B cell (primary cell): ENCODE results near the gene LRRC74B. TPM values are rescaled to one million over a fixed set of nuclear protein-coding genes. Genes with fewer than 3 reads are reported as not detected.

Experiments used
- ATAC-seq: fragments of 200-7000 bp; cut with Tn5 transposase; one replicate; pipeline ENCODE4 v1.10.0; 2021; ENCODE audit warnings: low read depth, mild to moderate bottlenecking, moderate number of reproducible peaks, moderate library complexity
- CTCF ChIA-PET: fragments of 350-600 bp; sonication (Branson Sonifier 250); formaldehyde crosslinking; loops from one replicate; lab custom pipeline; 2021; ENCODE audit warnings: antibody characterized with exemption, inconsistent platforms; lab: Charles Lee
- POLR2A ChIA-PET: fragments of 350-600 bp; sonication (Branson Sonifier 250); formaldehyde crosslinking; loops from one replicate; lab custom pipeline; 2021; ENCODE audit warnings: antibody characterized with exemption; lab: Charles Lee
- DNase-seq: peaks from one replicate; pipeline ENCODE4 v3.0.0; 2013
- H2AFZ ChIP-seq: 2 replicates; pipeline ENCODE4 v1.6.1; 2012; ENCODE audit warnings: mild to moderate bottlenecking, low read depth, low read length; ENCODE audit not compliant: insufficient read depth, poor library complexity, severe bottlenecking
- H3K27ac ChIP-seq, 2 donors: 1 replicate in 1 of 2; 2 replicates in 1 of 2; pipeline ENCODE4 v1.5.1; 2012 to 2013; ENCODE audit warnings: low read length in 2 of 2, mild to moderate bottlenecking in 2 of 2, moderate library complexity in 1 of 2
- H3K27me3 ChIP-seq, 4 experiments: fragments of 200-600 bp in 1 of 4; sonication (generic) in 1 of 4; replicated peaks in 1 of 4; 1 replicate in 2 of 4; 2 replicates in 2 of 4; pipeline versions ENCODE4 v1.6.1 to v1.7.0; 2013 to 2016; ENCODE audit warnings: low read length in 3 of 4, mild to moderate bottlenecking in 2 of 4, mixed read lengths in 1 of 4, moderate library complexity in 1 of 4; ENCODE audit not compliant: insufficient read depth in 4 of 4, control insufficient read depth in 3 of 4; ENCODE audit errors: control extremely low read depth in 1 of 4
- H3K36me3 ChIP-seq, 2 experiments: replicated peaks in 1 of 2; 1 replicate in 1 of 2; 2 replicates in 1 of 2; pipeline versions ENCODE4 v1.6.1 to v1.7.1; 2013; ENCODE audit warnings: low read length in 1 of 2; ENCODE audit not compliant: insufficient read depth in 2 of 2, control insufficient read depth in 1 of 2; ENCODE audit errors: control extremely low read depth in 1 of 2, extremely low read depth in 1 of 2
- H3K4me1 ChIP-seq, 2 donors: fragments of 200-600 bp in 1 of 2; sonication (generic) in 1 of 2; 1 replicate in 1 of 2; 2 replicates in 1 of 2; pipeline versions ENCODE4 v1.5.1 to v1.6.1; 2013 to 2017; ENCODE audit warnings: low read length in 2 of 2; ENCODE audit not compliant: control insufficient read depth in 2 of 2, insufficient read depth in 2 of 2
- H3K4me2 ChIP-seq: replicated peaks from 2 replicates; pipeline ENCODE3; 2012; ENCODE audit warnings: mild to moderate bottlenecking, low read depth, low read length; ENCODE audit not compliant: poor library complexity, severe bottlenecking
- H3K4me3 ChIP-seq, 5 experiments: fragments of 200-600 bp in 1 of 5; sonication (generic) in 1 of 5; 1 replicate in 3 of 5; 2 replicates in 2 of 5; pipeline versions ENCODE4 v1.5.1 to v1.7.0; 2011 to 2016; ENCODE audit warnings: low read length in 4 of 5, mild to moderate bottlenecking in 4 of 5, low read depth in 2 of 5, control low read depth in 1 of 5, moderate library complexity in 1 of 5; ENCODE audit not compliant: insufficient read depth in 1 of 5; ENCODE audit errors: control extremely low read depth in 1 of 5, extremely low read depth in 1 of 5
- H3K79me2 ChIP-seq: fragments of 200-600 bp; sonication (generic); one replicate; pipeline ENCODE4 v1.6.0; 2016; ENCODE audit warnings: low read length; ENCODE audit not compliant: control insufficient read depth, insufficient read depth
- H3K9ac ChIP-seq: fragments of 200-600 bp; sonication (generic); 2 replicates; pipeline ENCODE4 v1.6.1; 2017; ENCODE audit warnings: mild to moderate bottlenecking, low read length, moderate library complexity
- H3K9me3 ChIP-seq, 3 donors: one replicate each; pipeline versions ENCODE4 v1.6.1 to v1.7.1; 2013; ENCODE audit warnings: low read length in 2 of 3; ENCODE audit not compliant: control insufficient read depth in 2 of 3, insufficient read depth in 1 of 3; ENCODE audit errors: control extremely low read depth in 1 of 3
- H4K20me1 ChIP-seq: 2 replicates; pipeline ENCODE4 v1.6.0; 2012; ENCODE audit warnings: mild to moderate bottlenecking, low read length; ENCODE audit not compliant: insufficient read depth, control insufficient read depth, poor library complexity, severe bottlenecking
- H3K27ac Mint-ChIP-seq: one replicate; pipeline ENCODE4 v1.8.0; 2021; ENCODE audit warnings: mixed read lengths
- H3K27me3 Mint-ChIP-seq: one replicate; pipeline ENCODE4 v1.8.0; 2021; ENCODE audit warnings: mixed read lengths
- H3K4me1 Mint-ChIP-seq: one replicate; pipeline ENCODE4 v1.8.0; 2021; ENCODE audit warnings: mixed read lengths
- H3K4me3 Mint-ChIP-seq: one replicate; pipeline ENCODE4 v1.8.0; 2021; ENCODE audit warnings: mixed read lengths
- H3K9me3 Mint-ChIP-seq: one replicate; pipeline ENCODE4 v1.8.0; 2022; ENCODE audit warnings: mixed read lengths; ENCODE audit not compliant: insufficient read depth
- CTCF ChIP-seq: fragments of 200-600 bp; IDR thresholded peaks from one replicate; pipeline ENCODE4 v1.8.0; 2022; ENCODE audit warnings: antibody characterized with exemption, mild to moderate bottlenecking
- EZH2 ChIP-seq: IDR thresholded peaks from 2 replicates; pipeline ENCODE4 v1.6.1; 2012; ENCODE audit warnings: borderline replicate concordance, low read depth, mild to moderate bottlenecking, moderate library complexity, low read length; ENCODE audit not compliant: insufficient read depth, poor library complexity, severe bottlenecking
- WGBS: methylation state at CpG from one replicate; pipeline ENCODE4 v1.1.5; 2013; ENCODE audit warnings: missing lambda C conversion rate; ENCODE audit not compliant: insufficient coverage; 5-methylcytosine and 5-hydroxymethylcytosine counted together
- intact Hi-C: fragments of 100-400 bp; cut with micrococcal nuclease; formaldehyde crosslinking; loops from one replicate; pipeline ENCODE4 v1.10.0; 2022
- polyA plus RNA-seq: library from polyadenylated mRNA; depleted of rRNA; stranded (reverse); fragments of >200 nt; gene quantifications from 2 replicates; pipeline ENCODE4 v1.2.3, GENCODE V29; 2012
- small RNA-seq: library from RNA; depleted of rRNA; stranded (forward); fragments of <200 nt; gene quantifications from one replicate; pipeline ENCODE3, GENCODE V24; 2012; ENCODE audit warnings: low replicate concordance, low read depth; ENCODE audit not compliant: insufficient read length
- total RNA-seq, 2 donors: library from RNA; stranded (reverse); fragments of 120-200 nt in 1 of 2; gene quantifications; 1 replicate in 1 of 2; 2 replicates in 1 of 2; pipeline versions ENCODE4 v1.2.3 to v1.2.4, GENCODE V29; 2013 to 2022

Gene LRRC74B
- total and polyA plus RNA-seq, 2 donors (not counting 1 experiment from before 2014, with no cell fraction given): 0.01 to 0.17 TPM

GRCh38 chr22:21108379-21109115, 62.8 kb downstream of the LRRC74B start:
- H3K4me3 ChIP-seq: no peak overlapping the region
- Mint-ChIP-seq H3K4me3 (no peak overlapping the region), H3K27ac (no peak overlapping the region), H3K4me1 (no peaks in the 10 kb centered on the region), H3K27me3 (peaks cover 24% of the 10 kb centered on the region), H3K9me3 (no peaks in the 10 kb centered on the region)
- no peak overlapping the region for H2AFZ ChIP-seq
- ChIA-PET CTCF (no interaction called here), POLR2A (no interaction called here)
- TF ChIP-seq CTCF (no peak), EZH2 (no peak)
- H3K27ac ChIP-seq: no peak overlapping the region
- no peak overlapping the region for H3K9ac ChIP-seq
- no peaks in the 10 kb centered on the region for H4K20me1 ChIP-seq
- WGBS: no CpG with 5 or more reads among the region's 4 CpGs
- ATAC-seq (no peak), DNase-seq (no peak)
- no peaks in the 10 kb centered on the region for H3K4me1 ChIP-seq
- intact Hi-C loops: no loop called here
- no peaks in the 10 kb centered on the region for H3K36me3 ChIP-seq
- peaks cover 0 to 6% (median 2%) of the 10 kb centered on the region in 4 experiments for H3K27me3 ChIP-seq
- no peaks in the 10 kb centered on the region for H3K9me3 ChIP-seq
- H3K79me2 ChIP-seq: no peaks in the 10 kb centered on the region
- H3K4me2 ChIP-seq: no peak overlapping the region

Small RNA genes lying within 50 kb of the gene (small RNA-seq; reads per million reads assigned to genes)
- gene MIR649: not detected

Other genes starting within 250 kb of the LRRC74B start
- 149 and 156 TPM in 2 replicates for gene PI4KA, start 187.1 kb upstream of the LRRC74B start, total RNA-seq
- 64.9 and 85.9 TPM in 2 replicates for gene PI4KA, start 187.1 kb upstream of the LRRC74B start, polyA plus RNA-seq
- gene SNAP29, start 186.9 kb upstream of the LRRC74B start, total RNA-seq: 17.4 and 18.8 TPM in 2 replicates
- 7.8 and 13.4 TPM in 2 replicates for gene SNAP29, start 186.9 kb upstream of the LRRC74B start, polyA plus RNA-seq
- gene CRKL, start 128.5 kb upstream of the LRRC74B start, total RNA-seq: 75.3 and 76.7 TPM in 2 replicates
- 13.5 and 17.1 TPM in 2 replicates for gene CRKL, start 128.5 kb upstream of the LRRC74B start, polyA plus RNA-seq
- gene AIFM3, start 78.7 kb upstream of the LRRC74B start, total RNA-seq: 3.0 and 4.5 TPM in 2 replicates
- gene AIFM3, start 78.7 kb upstream of the LRRC74B start, polyA plus RNA-seq: 6.0 and 7.5 TPM in 2 replicates
- gene LZTR1, start 63.6 kb upstream of the LRRC74B start, total RNA-seq: 94.8 and 104 TPM in 2 replicates
- 75.7 and 78.2 TPM in 2 replicates for gene LZTR1, start 63.6 kb upstream of the LRRC74B start, polyA plus RNA-seq
- 37.7 and 43.1 TPM in 2 replicates for gene THAP7, start 43.8 kb upstream of the LRRC74B start, total RNA-seq
- 65.9 and 70.1 TPM in 2 replicates for gene THAP7, start 43.8 kb upstream of the LRRC74B start, polyA plus RNA-seq
- 0.49 and 0.83 TPM in 2 replicates for gene P2RX6, start 30.8 kb upstream of the LRRC74B start, total RNA-seq
- 0.35 and 0.79 TPM in 2 replicates for gene P2RX6, start 30.8 kb upstream of the LRRC74B start, polyA plus RNA-seq
- gene SLC7A4, start 13.4 kb upstream of the LRRC74B start, total RNA-seq: not detected in 2 replicates
- gene SLC7A4, start 13.4 kb upstream of the LRRC74B start, polyA plus RNA-seq: not detected in 2 replicates